ENCODE measurements around the gene RPS16.
A peak's percentile ranks its signal among the peaks of the same experiment; 100 is the strongest.

RPS16 gene

DNA sequence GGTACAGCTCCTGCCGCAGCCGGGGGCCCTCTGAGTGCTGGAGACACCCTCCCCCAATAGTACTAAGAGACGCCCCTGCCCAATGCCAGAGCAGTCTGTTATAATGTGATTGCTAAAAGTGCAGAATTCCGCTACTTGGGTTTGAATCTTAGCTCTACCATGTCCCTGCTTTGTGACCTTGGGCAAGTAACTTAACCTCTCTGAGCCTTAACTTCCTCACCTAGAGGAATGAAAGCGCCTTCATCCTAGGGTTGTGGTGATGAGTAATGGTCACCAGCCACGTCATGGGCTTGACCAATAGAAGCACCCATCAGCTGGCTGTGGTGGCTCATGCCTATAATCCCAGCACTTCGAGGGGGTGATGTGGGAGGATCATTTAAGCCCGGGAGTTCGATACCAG is 16.7 kb downstream of the RPS16 start:
- no peak for DNase-seq

- peak; percentile 19 for DNase-seq
Measured at GRCh38 chr19:39417463-39418181, 18.1 kb downstream of the RPS16 start.

- peak; percentile 33 for DNase-seq
Measured at GRCh38 chr19:39416152-39417120, 19.3 kb downstream of the RPS16 start.

- peak; percentile 15 for DNase-seq
Measured at GRCh38 chr19:39415111-39416046, 20.4 kb downstream of the RPS16 start.

GRCh38 chr19:39413911-39414608 is 21.7 kb downstream of the RPS16 start:
- DNase-seq, result no peak

DNA sequence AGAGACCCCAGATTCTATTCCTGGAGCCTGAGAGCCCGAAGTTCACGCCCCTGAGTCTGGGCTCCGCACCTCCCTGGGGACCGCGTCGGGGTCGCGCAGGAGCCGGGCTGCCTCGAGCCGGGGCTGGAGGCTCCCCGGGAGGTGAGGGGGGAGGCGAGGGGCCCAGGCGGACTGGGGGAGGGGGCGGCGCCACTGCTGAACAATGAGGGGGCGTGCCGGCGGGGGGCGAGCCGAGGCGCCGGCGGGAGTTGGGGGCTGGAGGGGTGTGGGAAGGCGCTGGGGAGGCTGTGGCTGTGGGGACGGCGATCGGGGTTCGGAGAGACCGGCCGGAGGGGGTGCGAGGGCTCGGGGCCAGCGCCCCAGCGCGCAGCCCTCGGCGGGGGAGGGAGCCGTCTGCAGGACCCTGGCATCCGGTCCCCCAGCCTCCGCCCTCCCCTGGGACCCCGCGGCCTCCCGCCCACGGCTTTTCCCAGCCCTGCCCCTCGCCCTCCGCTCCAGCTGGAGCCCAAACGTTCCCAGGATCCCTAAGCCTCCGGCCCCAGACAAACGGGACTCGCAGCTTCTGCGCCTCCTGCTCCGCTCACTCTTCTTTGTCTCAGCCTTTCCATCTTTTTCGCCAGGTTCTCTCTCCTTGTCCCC is 22.4 kb downstream of the RPS16 start:
- DNase-seq, result peak; percentile 90

DNA sequence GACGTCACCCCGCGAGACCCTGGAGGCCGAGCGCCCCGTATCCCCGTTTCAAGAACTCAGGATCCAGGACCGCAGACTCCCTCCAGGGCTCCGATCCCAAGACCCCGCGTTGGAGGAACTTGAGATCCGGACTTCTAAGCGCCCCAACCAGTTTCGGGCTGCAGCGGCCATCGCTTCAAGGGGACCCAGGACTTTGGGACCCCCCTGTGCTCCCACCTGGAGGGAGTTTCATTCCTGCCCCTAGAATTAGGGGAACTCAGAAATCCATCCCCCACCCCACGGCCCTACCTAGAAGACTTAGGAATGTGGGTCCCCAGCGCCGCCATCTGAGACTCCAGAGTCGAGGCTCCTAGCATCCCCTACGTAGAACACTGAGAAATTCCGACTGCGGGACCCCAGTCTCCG is 22.9 kb downstream of the RPS16 start:
- no peak for DNase-seq

DNA sequence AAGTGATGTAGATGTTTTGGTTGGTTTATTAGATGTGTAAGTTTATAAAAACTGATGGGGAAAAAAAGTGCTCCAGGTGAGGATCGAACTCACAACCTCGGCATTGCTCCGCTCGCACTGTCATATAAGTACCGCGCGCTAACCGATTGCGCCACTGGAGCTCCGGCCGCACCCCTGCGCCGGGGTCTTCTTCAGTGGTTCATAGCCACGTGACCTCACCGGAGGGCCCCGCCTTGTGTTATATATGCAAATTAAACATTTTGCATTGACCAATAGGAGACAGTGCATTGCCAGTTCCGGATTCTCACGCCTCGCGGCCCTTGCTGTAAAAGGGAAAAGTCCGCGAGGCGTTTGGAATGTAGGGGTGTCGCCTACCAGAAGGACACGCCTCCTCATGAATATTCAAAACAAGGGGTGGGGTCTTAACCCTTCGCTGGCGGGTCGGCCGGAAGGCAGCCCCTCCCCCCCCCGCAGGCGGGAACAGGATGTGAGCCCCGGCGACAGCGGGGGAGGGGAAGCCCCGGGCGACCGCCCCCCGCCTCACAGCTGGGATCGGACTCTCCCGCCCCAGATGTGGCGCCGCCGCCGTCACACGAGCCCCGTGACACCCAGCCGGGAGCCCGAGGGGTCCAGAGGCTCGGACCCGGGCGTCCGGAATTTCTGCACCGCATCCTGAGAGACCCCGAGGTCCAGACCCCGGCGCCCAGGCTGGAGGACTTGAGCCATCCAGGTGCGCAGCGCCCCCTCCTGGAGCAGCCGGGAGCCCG is 23.5 kb downstream of the RPS16 start, which contains the start of gene PLEKHG2:
Gene PLEKHG2, plus strand, starts transcription at position 570 of the 767 bp plus-strand sequence. CDS start 1,418 bp downstream, outside the sequence.
- peak; percentile 99 for DNase-seq

GRCh38 chr19:39411832-39412099 is 24.0 kb downstream of the RPS16 start:
- peak; percentile 93 for DNase-seq

DNA sequence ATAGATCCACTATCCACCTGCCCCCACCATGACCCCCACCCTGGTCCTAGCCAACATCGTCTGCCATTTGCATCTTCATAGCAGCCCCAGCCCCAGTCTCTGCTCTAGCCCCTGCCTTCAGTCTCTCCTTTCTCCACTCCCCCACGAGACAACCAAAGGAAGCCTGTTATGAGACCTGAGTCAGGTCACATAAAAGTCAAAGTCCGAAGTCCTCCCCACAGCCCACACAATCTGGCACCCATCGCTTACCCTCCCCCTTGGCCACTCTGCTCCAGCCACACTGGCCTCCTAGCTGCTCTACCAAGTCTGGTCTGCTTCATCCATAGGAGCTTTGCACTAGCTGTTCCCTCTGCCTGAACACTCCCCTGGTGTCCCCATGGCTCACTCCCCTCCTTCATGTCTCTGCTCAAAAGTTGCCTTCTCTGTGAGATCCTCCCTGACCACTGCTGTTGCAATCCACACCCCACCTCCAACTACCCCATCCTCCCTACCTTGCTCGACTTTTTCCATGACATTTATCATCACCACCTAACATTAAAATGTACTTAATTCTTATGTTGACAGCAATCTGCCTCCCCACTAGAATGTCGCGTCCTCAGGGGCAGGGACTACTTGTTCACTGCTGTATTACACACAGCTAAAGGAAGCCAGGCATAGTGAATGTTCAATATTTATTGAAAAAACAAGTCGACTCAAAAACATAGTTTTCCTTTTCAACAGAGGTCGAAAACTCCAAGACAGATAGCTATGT is 24.5 kb downstream of the RPS16 start:
- peak; percentile 69 for DNase-seq

GRCh38 chr19:39410831-39411080 is 25.0 kb downstream of the RPS16 start:
- DNase-seq, result no peak

DNA sequence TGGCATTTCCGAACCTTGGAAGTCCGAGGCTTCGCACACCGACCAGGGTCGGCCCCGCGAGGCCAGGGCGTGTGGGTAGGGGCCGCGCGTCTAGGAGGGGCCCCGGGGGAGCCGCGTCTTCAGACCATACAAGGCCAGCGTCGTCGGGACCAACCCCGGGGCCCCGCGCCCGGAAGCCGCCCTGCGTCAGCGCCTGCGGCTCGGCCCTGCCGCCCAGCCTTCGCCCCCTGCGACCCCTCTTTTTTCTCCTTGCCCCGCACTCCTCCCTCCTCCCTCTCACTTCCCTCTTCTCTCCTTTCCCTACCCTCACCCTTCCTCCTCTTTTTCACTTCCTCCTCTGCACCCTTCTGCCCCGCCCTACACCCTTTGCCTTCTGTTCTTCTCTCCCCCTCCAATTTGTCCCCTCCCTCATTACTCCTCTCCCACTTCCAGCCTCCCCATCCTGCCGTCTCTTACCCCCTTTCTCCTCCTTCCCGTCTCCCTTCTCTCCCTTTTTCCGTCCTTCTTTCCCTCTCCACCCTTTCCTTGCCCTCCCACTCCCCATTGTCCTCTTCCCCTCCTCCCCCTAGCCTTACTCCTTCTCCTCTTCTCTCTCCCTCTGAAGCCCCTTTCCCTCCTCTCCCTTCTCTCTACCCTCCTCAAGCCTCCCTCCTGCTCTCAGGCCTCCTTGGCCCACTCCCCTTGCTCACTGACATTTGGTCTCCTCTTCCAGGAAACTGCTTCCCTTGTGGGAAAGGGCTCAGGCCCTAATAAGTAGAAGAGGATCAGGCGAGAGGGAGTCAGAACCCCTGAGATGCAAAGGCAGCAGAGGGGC is 25.5 kb downstream of the RPS16 start:
- peak; percentile 85 for DNase-seq

DNA sequence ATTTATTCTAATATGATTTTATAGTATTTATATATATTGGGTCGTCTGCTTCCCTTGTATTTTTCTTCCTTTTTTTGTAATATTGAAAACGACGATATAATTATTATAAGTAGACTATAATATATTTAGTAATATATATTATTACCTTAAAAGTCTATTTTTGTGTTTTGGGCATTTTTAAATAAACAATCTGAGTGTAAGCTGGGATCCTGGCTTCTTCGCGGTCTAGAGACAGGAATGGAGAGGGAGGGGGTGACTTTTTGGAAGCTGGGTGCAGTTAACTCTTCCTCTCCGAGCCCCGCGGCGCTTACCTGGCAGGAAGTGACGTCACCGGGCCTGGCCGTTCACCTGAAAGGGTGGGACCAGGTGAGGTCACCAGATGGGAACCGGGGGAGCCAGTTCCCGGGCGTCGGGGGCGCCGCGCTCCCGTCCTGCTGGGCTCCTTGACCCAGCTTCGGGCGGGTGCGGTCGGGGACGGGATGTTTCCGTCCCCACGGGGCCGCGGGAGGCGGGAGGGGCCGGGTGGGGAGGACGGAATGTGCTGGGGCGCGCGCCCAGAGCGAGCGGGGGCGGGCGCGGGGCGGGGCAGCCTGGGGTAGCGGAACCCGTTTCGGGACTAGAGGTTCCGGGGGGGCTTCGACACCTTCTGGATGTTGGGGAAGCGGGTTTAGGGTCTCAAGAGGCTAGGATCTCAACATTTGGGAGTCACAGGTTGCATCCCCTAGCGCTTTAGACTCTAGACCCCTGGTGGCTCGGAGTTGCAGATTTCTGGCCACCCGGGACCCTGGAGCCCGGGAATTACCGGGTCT is 26.3 kb downstream of the RPS16 start:
- peak; percentile 89 for DNase-seq

GRCh38 chr19:39408392-39409207 is 27.1 kb downstream of the RPS16 start:
- no peak for DNase-seq

GRCh38 chr19:39407660-39408391 is 27.9 kb downstream of the RPS16 start:
- no peak for DNase-seq

- DNase-seq, result no peak
Measured at GRCh38 chr19:39407410-39407659, 28.4 kb downstream of the RPS16 start.

GRCh38 chr19:39406656-39407409 is 28.9 kb downstream of the RPS16 start, which contains the start of gene ZFP36:
ZFP36 (plus strand) TSS chr19:39406847; CDS start chr19:39406905, 58 bp downstream.
- peak; percentile 94 for DNase-seq
